LHCN-M2 (cell line): Measurements from ENCODE around the gene RBBP6. TPM values are rescaled to one million over a fixed set of nuclear protein-coding genes. Genes with fewer than 3 reads are reported as not detected.
"Not testable (repeated sequence)": the region's sequence is repeated elsewhere in the genome, so short reads cannot be mapped to it uniquely, and the experiment has no call there.

Experiments used
- DNase-seq: peaks from one replicate; pipeline ENCODE4 v3.0.0-alpha.2; 2012; ENCODE audit warnings: low read depth
- total RNA-seq: library from RNA; depleted of rRNA; stranded (reverse); fragments of >200 nt; gene quantifications from 2 replicates; pipeline ENCODE4 v1.2.3, GENCODE V29; 2014

Gene RBBP6
- total RNA-seq, 1 experiment from 2014 or later: 26.0 TPM

GRCh38 chr16:24568392-24568791, 29.0 kb downstream of the RBBP6 start:
- DNase-seq: peak; percentile 34

GRCh38 chr16:24571096-24571495, 31.7 kb downstream of the RBBP6 start:
- no peak for DNase-seq

- DNase-seq: no peak
These were observed 32.7 kb downstream of the RBBP6 start for GRCh38 chr16:24572069-24572468.

- DNase-seq: no peak
These were observed 33.8 kb downstream of the RBBP6 start for GRCh38 chr16:24573141-24573540.

GRCh38 chr16:24574515-24575485, 35.4 kb downstream of the RBBP6 start:
- not testable (repeated sequence) for DNase-seq

GRCh38 chr16:24575791-24576190, 36.4 kb downstream of the RBBP6 start:
- DNase-seq: not testable (repeated sequence)

- no peak for DNase-seq
These were observed 37.8 kb downstream of the RBBP6 start for GRCh38 chr16:24577167-24577566.

- peak; percentile 63 for DNase-seq
These were observed 41.3 kb downstream of the RBBP6 start for GRCh38 chr16:24580665-24581064.

- DNase-seq: no peak
These were observed 44.1 kb downstream of the RBBP6 start for GRCh38 chr16:24583494-24583893.

GRCh38 chr16:24589997-24590396, 50.6 kb downstream of the RBBP6 start:
- DNase-seq: no peak

GRCh38 chr16:24598777-24599437, 59.5 kb downstream of the RBBP6 start:
- DNase-seq: no peak

- DNase-seq: no peak
These were observed 70.0 kb downstream of the RBBP6 start for GRCh38 chr16:24609417-24609739.

GRCh38 chr16:24609740-24610415, 70.5 kb downstream of the RBBP6 start:
- DNase-seq: peak; percentile 34

GRCh38 chr16:24610416-24610755, 71.0 kb downstream of the RBBP6 start:
- no peak for DNase-seq

GRCh38 chr16:24611310-24611709, 71.9 kb downstream of the RBBP6 start:
- DNase-seq: no peak

- DNase-seq: no peak
These were observed 73.3 kb downstream of the RBBP6 start for GRCh38 chr16:24612656-24613055.

- DNase-seq: not testable (repeated sequence)
These were observed 73.9 kb downstream of the RBBP6 start for GRCh38 chr16:24613267-24613666.

- no peak for DNase-seq
These were observed 78.1 kb downstream of the RBBP6 start for GRCh38 chr16:24617502-24617901.
